ENCODE measurements around the gene CDC20B. TPM values are rescaled to one million over a fixed set of nuclear protein-coding genes. Genes with fewer than 3 reads are reported as not detected.
"Not testable (repeated sequence)": the region's sequence is repeated elsewhere in the genome, so short reads cannot be mapped to it uniquely, and the experiment has no call there.

The CDC20B gene
- total RNA-seq, 6 donors from 2014 or later = 0.09 to 5.5 (median 1.5) TPM

GRCh38 chr5:55113327-55113726, 59.6 kb downstream of the CDC20B start:
- Histone ChIP-seq H3K4me3 (no peak overlapping the region), H3K9me3 (no peaks in the 10 kb centered on the region), H3K27me3 (no peaks in the 10 kb centered on the region), H3K27ac (no peak overlapping the region), H3K36me3 (no peaks in the 10 kb centered on the region), H3K4me1 (no peaks in the 10 kb centered on the region)
- TF ChIP-seq EP300 (IDR thresholded peaks at IDR 0.05) (no peak), POLR2A (IDR thresholded peaks at IDR 0.05) (no peak), POLR2AphosphoS5 (IDR thresholded peaks at IDR 0.05) (no peak), CTCF (IDR thresholded peaks at IDR 0.05) (no peak)
- ATAC-seq (ENCODE audit: low FRiP score in 2 of 2) (no peak), DNase-seq (no peak)

- 85 to 89% methylated on average over 2 of the region's 2 CpGs for WGBS, 2 donors
- no peak for DNase-seq
- H3K4me3 ChIP-seq = no peak overlapping the region
- no peaks in the 10 kb centered on the region for H3K27me3 ChIP-seq
- no peaks in the 10 kb centered on the region for H3K4me1 ChIP-seq
- no peak for TF ChIP-seq POLR2A (IDR thresholded peaks at IDR 0.05)
- H3K27ac ChIP-seq = no peak overlapping the region
- no peaks in the 10 kb centered on the region for H3K9me3 ChIP-seq
- no peak for ATAC-seq (ENCODE audit: low FRiP score in 2 of 2)
- no peaks in the 10 kb centered on the region for H3K36me3 ChIP-seq
Measured at GRCh38 chr5:55110217-55110616, 62.8 kb downstream of the CDC20B start.

DNA sequence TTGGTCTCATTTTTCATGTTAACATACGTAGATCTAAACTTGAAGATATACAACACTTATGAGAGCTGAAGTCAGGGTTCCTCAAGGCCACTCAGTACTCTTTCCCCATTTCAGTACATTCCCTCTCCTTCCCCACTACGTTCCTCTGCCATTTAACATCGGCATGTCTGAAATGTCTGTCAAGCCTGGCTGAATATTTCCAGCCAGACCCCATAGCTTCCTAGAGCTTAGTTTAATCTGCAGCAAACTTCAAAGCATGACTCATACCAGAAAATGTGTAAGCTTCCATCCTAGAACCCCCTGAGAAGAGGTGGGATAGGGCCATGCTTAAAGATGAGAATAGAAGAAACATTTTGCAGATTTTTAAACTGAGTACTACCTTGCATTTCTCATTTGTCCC, 64.3 kb downstream of the CDC20B start:
- no peak overlapping the region for H3K4me3 ChIP-seq
- ATAC-seq (ENCODE audit: low FRiP score in 2 of 2) (no peak), DNase-seq (no peak)
- no peaks in the 10 kb centered on the region for H3K9me3 ChIP-seq
- no peaks in the 10 kb centered on the region for H3K4me1 ChIP-seq
- H3K36me3 ChIP-seq = no peaks in the 10 kb centered on the region
- TF ChIP-seq EP300 (IDR thresholded peaks at IDR 0.05) = no peak
- no peak for TF ChIP-seq CTCF (IDR thresholded peaks at IDR 0.05)
- no peak for TF ChIP-seq POLR2A (IDR thresholded peaks at IDR 0.05)
- TF ChIP-seq POLR2AphosphoS5 (IDR thresholded peaks at IDR 0.05) = no peak
- 86 to 97% methylated on average over 3 of the region's 3 CpGs for WGBS, 2 donors
- no peak overlapping the region for H3K27ac ChIP-seq
- H3K27me3 ChIP-seq = no peaks in the 10 kb centered on the region

DNA sequence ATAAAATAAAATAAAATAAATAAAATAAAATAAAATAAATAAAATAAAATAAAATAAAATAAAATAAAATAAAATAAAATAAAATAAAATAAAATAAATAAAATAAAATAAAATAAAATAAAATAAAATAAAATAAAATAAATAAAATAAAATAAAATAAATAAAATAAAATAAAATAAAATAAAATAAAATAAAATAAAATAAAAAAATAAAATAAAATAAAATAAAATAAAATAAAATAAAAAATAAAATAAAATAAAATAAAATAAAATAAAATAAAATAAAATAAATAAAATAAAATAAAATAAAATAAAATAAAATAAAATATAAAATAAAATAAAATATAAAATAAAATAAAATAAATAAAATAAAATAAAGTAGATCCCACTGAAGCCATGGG, 67.0 kb downstream of the CDC20B start:
- H3K27me3 ChIP-seq; H3K4me3 ChIP-seq; H3K4me1 ChIP-seq; H3K27ac ChIP-seq; H3K9me3 ChIP-seq; DNase-seq; H3K36me3 ChIP-seq; ATAC-seq (ENCODE audit: low FRiP score in 2 of 2): not testable (repeated sequence)

- Histone ChIP-seq H3K36me3 (no peaks in the 10 kb centered on the region), H3K4me3 (peak overlapping the region in 1 of 4 donors; percentile 30), H3K9me3 (no peaks in the 10 kb centered on the region), H3K4me1 (no peaks in the 10 kb centered on the region), H3K27me3 (no peaks in the 10 kb centered on the region), H3K27ac (no peak overlapping the region)
- 70 to 71% methylated on average over 5 of the region's 5 CpGs for WGBS, 2 donors
- TF ChIP-seq POLR2AphosphoS5 (IDR thresholded peaks at IDR 0.05) = no peak
- TF ChIP-seq CTCF (IDR thresholded peaks at IDR 0.05) = no peak
- TF ChIP-seq POLR2A (IDR thresholded peaks at IDR 0.05) = no peak
- no peak for TF ChIP-seq EP300 (IDR thresholded peaks at IDR 0.05)
- no peak for ATAC-seq (ENCODE audit: low FRiP score in 2 of 2)
- no peak for DNase-seq
Measured at GRCh38 chr5:55104946-55105701, 67.9 kb downstream of the CDC20B start.

GRCh38 chr5:55104036-55104772, 68.8 kb downstream of the CDC20B start:
- Histone ChIP-seq H3K27ac (no peak overlapping the region), H3K27me3 (no peaks in the 10 kb centered on the region), H3K36me3 (no peaks in the 10 kb centered on the region), H3K9me3 (no peaks in the 10 kb centered on the region), H3K4me3 (peak overlapping the region in 2 of 4 donors; percentile 8 to 30), H3K4me1 (no peaks in the 10 kb centered on the region)
- TF ChIP-seq POLR2AphosphoS5 (IDR thresholded peaks at IDR 0.05) (no peak), POLR2A (IDR thresholded peaks at IDR 0.05) (no peak), EP300 (IDR thresholded peaks at IDR 0.05) (no peak), CTCF (IDR thresholded peaks at IDR 0.05) (no peak)
- DNase-seq (no peak), ATAC-seq (ENCODE audit: low FRiP score in 2 of 2) (no peak)
- 76 to 82% methylated on average over 2 of the region's 2 CpGs for WGBS, 2 donors

Measured in upper lobe of left lung (tissue), 6 donors.